HEK293 (cell line): ENCODE data around the gene COL25A1.

ENCODE experiments used
- BCL11A ChIP-seq: fragments of 450-650 bp; formaldehyde crosslinking; IDR thresholded peaks from 2 replicates; pipeline ENCODE4 v1.5.1; 2016; ENCODE audit warnings: low read depth, missing biosample characterization, missing genetic modification characterization
- GFI1B ChIP-seq: fragments of 450-650 bp; formaldehyde crosslinking; IDR thresholded peaks from 2 replicates; pipeline ENCODE4 v1.5.1; 2016; ENCODE audit warnings: missing biosample characterization, missing genetic modification characterization
- OSR2 ChIP-seq: fragments of 450-650 bp; formaldehyde crosslinking; IDR thresholded peaks from 2 replicates; pipeline ENCODE4 v1.5.1; 2016; ENCODE audit warnings: missing biosample characterization, missing genetic modification characterization
- PBX3 ChIP-seq: sonication (generic); formaldehyde crosslinking; IDR thresholded peaks from 2 replicates; pipeline ENCODE4 v1.8.1; 2022; ENCODE audit warnings: mild to moderate bottlenecking, moderate library complexity, missing genetic modification reagents
- PRDM1 ChIP-seq: fragments of 450-650 bp; formaldehyde crosslinking; IDR thresholded peaks from 2 replicates; pipeline ENCODE4; 2016; ENCODE audit warnings: missing biosample characterization, missing genetic modification characterization
- SP3 ChIP-seq: fragments of 450-650 bp; formaldehyde crosslinking; IDR thresholded peaks from 2 replicates; pipeline ENCODE4 v1.5.1; 2016; ENCODE audit warnings: missing biosample characterization, missing genetic modification characterization
- SP7 ChIP-seq: fragments of 450-650 bp; formaldehyde crosslinking; IDR thresholded peaks from 2 replicates; pipeline ENCODE4 v1.5.1; 2016; ENCODE audit warnings: missing biosample characterization, missing genetic modification characterization
- ZBTB20 ChIP-seq: fragments of 450-650 bp; formaldehyde crosslinking; IDR thresholded peaks from 2 replicates; pipeline ENCODE4 v1.5.1; 2016; ENCODE audit warnings: missing biosample characterization, missing genetic modification characterization
- ZBTB48 ChIP-seq: fragments of 450-650 bp; formaldehyde crosslinking; IDR thresholded peaks from 2 replicates; pipeline ENCODE4 v1.5.1; 2016; ENCODE audit warnings: missing biosample characterization, missing genetic modification characterization
- ZBTB8A ChIP-seq: fragments of 450-650 bp; formaldehyde crosslinking; IDR thresholded peaks from 2 replicates; pipeline ENCODE4 v1.5.1; 2016; ENCODE audit warnings: missing biosample characterization, missing genetic modification characterization
- ZIC2 ChIP-seq: fragments of 450-650 bp; formaldehyde crosslinking; IDR thresholded peaks from 2 replicates; pipeline ENCODE4 v1.5.1; 2016; ENCODE audit warnings: missing biosample characterization, missing genetic modification characterization
- ZNF112 ChIP-seq: fragments of 450-650 bp; formaldehyde crosslinking; IDR thresholded peaks from 2 replicates; pipeline ENCODE4 v1.5.0; 2017; ENCODE audit warnings: missing biosample characterization, missing genetic modification characterization
- ZNF146 ChIP-seq: fragments of 450-650 bp; formaldehyde crosslinking; IDR thresholded peaks from 2 replicates; pipeline ENCODE4 v1.5.1; 2016; ENCODE audit warnings: missing biosample characterization, missing genetic modification characterization
- ZNF157 ChIP-seq: fragments of 450-650 bp; formaldehyde crosslinking; IDR thresholded peaks from 2 replicates; pipeline ENCODE4 v1.5.1; 2016; ENCODE audit warnings: missing biosample characterization, missing genetic modification characterization
- ZNF16 ChIP-seq: fragments of 450-650 bp; formaldehyde crosslinking; IDR thresholded peaks from 2 replicates; pipeline ENCODE4 v1.5.1; 2016; ENCODE audit warnings: low read depth, missing biosample characterization, missing genetic modification characterization
- ZNF18 ChIP-seq: fragments of 450-650 bp; formaldehyde crosslinking; IDR thresholded peaks from 2 replicates; pipeline ENCODE4 v1.5.1; 2016; ENCODE audit warnings: missing biosample characterization, missing genetic modification characterization
- ZNF2 ChIP-seq: fragments of 450-650 bp; formaldehyde crosslinking; IDR thresholded peaks from 2 replicates; pipeline ENCODE4 v1.5.1; 2016; ENCODE audit warnings: missing biosample characterization, missing genetic modification characterization
- ZNF214 ChIP-seq: fragments of 450-650 bp; formaldehyde crosslinking; IDR thresholded peaks from 2 replicates; pipeline ENCODE4 v1.5.1; 2017; ENCODE audit warnings: missing biosample characterization, mild to moderate bottlenecking, missing genetic modification characterization, borderline replicate concordance
- ZNF23 ChIP-seq: fragments of 450-650 bp; formaldehyde crosslinking; IDR thresholded peaks from 2 replicates; pipeline ENCODE4 v1.5.1; 2016; ENCODE audit warnings: missing biosample characterization, missing genetic modification characterization, borderline replicate concordance
- ZNF302 ChIP-seq: fragments of 450-650 bp; formaldehyde crosslinking; IDR thresholded peaks from 2 replicates; pipeline ENCODE4 v1.5.1; 2016; ENCODE audit warnings: missing biosample characterization, missing genetic modification characterization, low read depth
- ZNF335 ChIP-seq: fragments of 450-650 bp; formaldehyde crosslinking; conservative IDR thresholded peaks from 2 replicates; pipeline ENCODE4 v1.5.1; 2016; ENCODE audit warnings: missing biosample characterization, missing genetic modification characterization
- ZNF350 ChIP-seq: fragments of 450-650 bp; formaldehyde crosslinking; IDR thresholded peaks from 2 replicates; pipeline ENCODE4 v1.5.0; 2017; ENCODE audit warnings: missing biosample characterization, mild to moderate bottlenecking, missing genetic modification characterization
- ZNF354C ChIP-seq: fragments of 450-650 bp; formaldehyde crosslinking; IDR thresholded peaks from 2 replicates; pipeline ENCODE4 v1.5.1; 2016; ENCODE audit warnings: missing biosample characterization, missing genetic modification characterization, low read depth, borderline replicate concordance
- ZNF391 ChIP-seq: fragments of 450-650 bp; formaldehyde crosslinking; IDR thresholded peaks from 2 replicates; pipeline ENCODE4 v1.5.1; 2016; ENCODE audit warnings: low read depth, missing biosample characterization, missing genetic modification characterization, borderline replicate concordance
- ZNF433 ChIP-seq: fragments of 450-650 bp; formaldehyde crosslinking; IDR thresholded peaks from 2 replicates; pipeline ENCODE4 v1.5.1; 2016; ENCODE audit warnings: missing biosample characterization, missing genetic modification characterization, low read depth
- ZNF571 ChIP-seq: fragments of 450-650 bp; formaldehyde crosslinking; IDR thresholded peaks from 2 replicates; pipeline ENCODE4 v1.5.0; 2017; ENCODE audit warnings: missing biosample characterization, missing genetic modification characterization
- ZNF645 ChIP-seq: fragments of 450-650 bp; formaldehyde crosslinking; IDR thresholded peaks from 2 replicates; pipeline ENCODE4; 2016; ENCODE audit warnings: missing biosample characterization, missing genetic modification characterization
- ZNF747 ChIP-seq: fragments of 450-650 bp; formaldehyde crosslinking; IDR thresholded peaks from 2 replicates; pipeline ENCODE4 v1.5.1; 2016; ENCODE audit warnings: missing biosample characterization, missing genetic modification characterization
- TF ChIP-seq, protein P1 (sequence below): fragments of 450-650 bp; IDR thresholded peaks from 2 replicates; pipeline ENCODE4 v1.5.1; 2018; ENCODE audit warnings: missing biosample characterization, mild to moderate bottlenecking, missing genetic modification characterization
- TF ChIP-seq, protein P2 (sequence below): fragments of 450-650 bp; formaldehyde crosslinking; IDR thresholded peaks from 2 replicates; pipeline ENCODE4 v1.5.1; 2017; ENCODE audit warnings: missing biosample characterization, missing genetic modification characterization
- TF ChIP-seq, protein P3 (sequence below): fragments of 450-650 bp; formaldehyde crosslinking; IDR thresholded peaks from 2 replicates; pipeline ENCODE4 v1.5.1; 2016; ENCODE audit warnings: missing biosample characterization, missing genetic modification characterization

The COL25A1 gene

DNA sequence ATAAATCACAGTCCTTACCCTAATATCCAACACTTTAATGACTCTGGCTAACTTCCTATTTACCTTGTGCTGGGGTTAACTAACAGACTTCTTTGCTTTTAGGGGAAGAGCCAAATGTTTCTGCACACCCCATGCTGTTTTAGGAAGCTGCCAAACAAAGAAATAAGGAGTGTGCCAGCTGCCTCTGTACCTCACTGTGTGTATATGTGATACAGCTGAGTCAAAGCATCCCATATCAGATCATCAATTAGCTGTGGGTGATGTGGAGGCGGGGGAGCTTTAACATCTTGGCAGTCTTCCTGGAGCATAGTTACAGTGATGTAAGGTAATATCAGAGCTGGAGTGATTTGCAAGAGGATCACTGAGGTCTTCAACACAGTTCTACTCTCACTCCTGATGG, 95.4 kb downstream of the COL25A1 start (continued):
- TF ChIP-seq, protein P1, sequence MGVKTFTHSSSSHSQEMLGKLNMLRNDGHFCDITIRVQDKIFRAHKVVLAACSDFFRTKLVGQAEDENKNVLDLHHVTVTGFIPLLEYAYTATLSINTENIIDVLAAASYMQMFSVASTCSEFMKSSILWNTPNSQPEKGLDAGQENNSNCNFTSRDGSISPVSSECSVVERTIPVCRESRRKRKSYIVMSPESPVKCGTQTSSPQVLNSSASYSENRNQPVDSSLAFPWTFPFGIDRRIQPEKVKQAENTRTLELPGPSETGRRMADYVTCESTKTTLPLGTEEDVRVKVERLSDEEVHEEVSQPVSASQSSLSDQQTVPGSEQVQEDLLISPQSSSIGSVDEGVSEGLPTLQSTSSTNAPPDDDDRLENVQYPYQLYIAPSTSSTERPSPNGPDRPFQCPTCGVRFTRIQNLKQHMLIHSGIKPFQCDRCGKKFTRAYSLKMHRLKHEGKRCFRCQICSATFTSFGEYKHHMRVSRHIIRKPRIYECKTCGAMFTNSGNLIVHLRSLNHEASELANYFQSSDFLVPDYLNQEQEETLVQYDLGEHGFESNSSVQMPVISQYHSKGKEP (tag by site-specific recombination) = peak; percentile 73; the same call in 1 of the 2 replicates
- TF ChIP-seq, protein P2, sequence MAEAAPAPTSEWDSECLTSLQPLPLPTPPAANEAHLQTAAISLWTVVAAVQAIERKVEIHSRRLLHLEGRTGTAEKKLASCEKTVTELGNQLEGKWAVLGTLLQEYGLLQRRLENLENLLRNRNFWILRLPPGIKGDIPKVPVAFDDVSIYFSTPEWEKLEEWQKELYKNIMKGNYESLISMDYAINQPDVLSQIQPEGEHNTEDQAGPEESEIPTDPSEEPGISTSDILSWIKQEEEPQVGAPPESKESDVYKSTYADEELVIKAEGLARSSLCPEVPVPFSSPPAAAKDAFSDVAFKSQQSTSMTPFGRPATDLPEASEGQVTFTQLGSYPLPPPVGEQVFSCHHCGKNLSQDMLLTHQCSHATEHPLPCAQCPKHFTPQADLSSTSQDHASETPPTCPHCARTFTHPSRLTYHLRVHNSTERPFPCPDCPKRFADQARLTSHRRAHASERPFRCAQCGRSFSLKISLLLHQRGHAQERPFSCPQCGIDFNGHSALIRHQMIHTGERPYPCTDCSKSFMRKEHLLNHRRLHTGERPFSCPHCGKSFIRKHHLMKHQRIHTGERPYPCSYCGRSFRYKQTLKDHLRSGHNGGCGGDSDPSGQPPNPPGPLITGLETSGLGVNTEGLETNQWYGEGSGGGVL (tag by site-specific recombination) = peak; percentile 51
- peak; percentile 84; the same call in 1 of the 2 replicates for TF ChIP-seq ZNF2 (tag by site-specific recombination)
- TF ChIP-seq GFI1B (tag by site-specific recombination) = peak; percentile 78; the same call in 1 of the 2 replicates
- TF ChIP-seq ZNF214 (tag by site-specific recombination) = no peak
- TF ChIP-seq ZNF645 (tag by site-specific recombination) = no peak
- peak; percentile 37; the same call in 1 of the 2 replicates for TF ChIP-seq ZBTB8A (tag by site-specific recombination)
- peak; percentile 72 for TF ChIP-seq ZIC2
- no peak for TF ChIP-seq ZNF350 (tag by site-specific recombination)
- no peak for TF ChIP-seq ZNF391 (tag by site-specific recombination)
- no peak for TF ChIP-seq ZNF302 (tag by site-specific recombination)
- TF ChIP-seq ZNF18 (tag by site-specific recombination) = peak; percentile 59; the same call in 1 of the 2 replicates
- TF ChIP-seq ZNF112 (tag by site-specific recombination) = no peak
- no peak for TF ChIP-seq PRDM1
- TF ChIP-seq ZNF433 (tag by site-specific recombination) = no peak
- TF ChIP-seq BCL11A = peak; percentile 29; the same call in 1 of the 2 replicates
- TF ChIP-seq ZNF354C (tag by site-specific recombination) = no peak
- TF ChIP-seq ZBTB48 (tag by site-specific recombination) = no peak; the same call in 1 of the 2 replicates
- no peak for TF ChIP-seq ZNF16 (tag by site-specific recombination)
- no peak for TF ChIP-seq ZNF146
- TF ChIP-seq, protein P3, sequence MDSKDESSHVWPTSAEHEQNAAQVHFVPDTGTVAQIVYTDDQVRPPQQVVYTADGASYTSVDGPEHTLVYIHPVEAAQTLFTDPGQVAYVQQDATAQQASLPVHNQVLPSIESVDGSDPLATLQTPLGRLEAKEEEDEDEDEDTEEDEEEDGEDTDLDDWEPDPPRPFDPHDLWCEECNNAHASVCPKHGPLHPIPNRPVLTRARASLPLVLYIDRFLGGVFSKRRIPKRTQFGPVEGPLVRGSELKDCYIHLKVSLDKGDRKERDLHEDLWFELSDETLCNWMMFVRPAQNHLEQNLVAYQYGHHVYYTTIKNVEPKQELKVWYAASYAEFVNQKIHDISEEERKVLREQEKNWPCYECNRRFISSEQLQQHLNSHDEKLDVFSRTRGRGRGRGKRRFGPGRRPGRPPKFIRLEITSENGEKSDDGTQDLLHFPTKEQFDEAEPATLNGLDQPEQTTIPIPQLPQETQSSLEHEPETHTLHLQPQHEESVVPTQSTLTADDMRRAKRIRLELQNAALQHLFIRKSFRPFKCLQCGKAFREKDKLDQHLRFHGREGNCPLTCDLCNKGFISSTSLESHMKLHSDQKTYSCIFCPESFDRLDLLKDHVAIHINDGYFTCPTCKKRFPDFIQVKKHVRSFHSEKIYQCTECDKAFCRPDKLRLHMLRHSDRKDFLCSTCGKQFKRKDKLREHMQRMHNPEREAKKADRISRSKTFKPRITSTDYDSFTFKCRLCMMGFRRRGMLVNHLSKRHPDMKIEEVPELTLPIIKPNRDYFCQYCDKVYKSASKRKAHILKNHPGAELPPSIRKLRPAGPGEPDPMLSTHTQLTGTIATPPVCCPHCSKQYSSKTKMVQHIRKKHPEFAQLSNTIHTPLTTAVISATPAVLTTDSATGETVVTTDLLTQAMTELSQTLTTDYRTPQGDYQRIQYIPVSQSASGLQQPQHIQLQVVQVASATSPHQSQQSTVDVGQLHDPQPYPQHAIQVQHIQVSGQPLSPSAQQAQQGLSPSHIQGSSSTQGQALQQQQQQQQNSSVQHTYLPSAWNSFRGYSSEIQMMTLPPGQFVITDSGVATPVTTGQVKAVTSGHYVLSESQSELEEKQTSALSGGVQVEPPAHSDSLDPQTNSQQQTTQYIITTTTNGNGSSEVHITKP (tag by site-specific recombination) = peak; percentile 71; the same call in 1 of the 2 replicates
- no peak for TF ChIP-seq PBX3
- TF ChIP-seq ZNF157 (tag by site-specific recombination) = no peak
- TF ChIP-seq OSR2 (tag by site-specific recombination) = peak; percentile 98
- no peak for TF ChIP-seq ZNF747
- TF ChIP-seq ZNF571 = no peak
- no peak for TF ChIP-seq ZBTB20
- peak; percentile 6; the same call in 1 of the 2 replicates for TF ChIP-seq ZNF335 (tag by site-specific recombination)
- no peak for TF ChIP-seq ZNF23 (tag by site-specific recombination)
- peak; percentile 94 for TF ChIP-seq SP7
- TF ChIP-seq SP3 (tag by site-specific recombination) = no peak
